ENCODE results near the gene ANK3.

DNA sequence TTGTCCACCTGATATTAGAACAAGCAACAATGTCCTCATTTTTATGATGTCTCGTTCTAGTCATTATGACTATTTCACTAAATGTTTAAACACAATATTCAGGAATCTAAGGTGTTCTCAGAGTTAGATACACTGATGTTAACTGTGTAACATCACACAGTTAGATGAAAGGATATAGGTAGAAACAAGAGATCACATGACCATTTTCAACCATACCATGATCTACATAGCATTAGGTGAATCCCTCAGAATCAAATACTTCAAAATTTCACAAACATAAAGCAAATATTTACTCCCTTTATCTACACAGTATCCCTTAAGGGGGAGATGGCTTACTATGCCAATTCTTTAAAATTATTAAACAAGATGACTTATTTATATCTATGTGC, 90.3 kb downstream of the ANK3 start:
- TF ChIP-seq, protein P1, sequence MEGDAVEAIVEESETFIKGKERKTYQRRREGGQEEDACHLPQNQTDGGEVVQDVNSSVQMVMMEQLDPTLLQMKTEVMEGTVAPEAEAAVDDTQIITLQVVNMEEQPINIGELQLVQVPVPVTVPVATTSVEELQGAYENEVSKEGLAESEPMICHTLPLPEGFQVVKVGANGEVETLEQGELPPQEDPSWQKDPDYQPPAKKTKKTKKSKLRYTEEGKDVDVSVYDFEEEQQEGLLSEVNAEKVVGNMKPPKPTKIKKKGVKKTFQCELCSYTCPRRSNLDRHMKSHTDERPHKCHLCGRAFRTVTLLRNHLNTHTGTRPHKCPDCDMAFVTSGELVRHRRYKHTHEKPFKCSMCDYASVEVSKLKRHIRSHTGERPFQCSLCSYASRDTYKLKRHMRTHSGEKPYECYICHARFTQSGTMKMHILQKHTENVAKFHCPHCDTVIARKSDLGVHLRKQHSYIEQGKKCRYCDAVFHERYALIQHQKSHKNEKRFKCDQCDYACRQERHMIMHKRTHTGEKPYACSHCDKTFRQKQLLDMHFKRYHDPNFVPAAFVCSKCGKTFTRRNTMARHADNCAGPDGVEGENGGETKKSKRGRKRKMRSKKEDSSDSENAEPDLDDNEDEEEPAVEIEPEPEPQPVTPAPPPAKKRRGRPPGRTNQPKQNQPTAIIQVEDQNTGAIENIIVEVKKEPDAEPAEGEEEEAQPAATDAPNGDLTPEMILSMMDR (IDR thresholded peaks at IDR 0.05 in 2 of 3, conservative IDR thresholded peaks at IDR 0.05 in 1 of 3; ENCODE audit: borderline replicate concordance in 1 of 3, insufficient read depth in 1 of 3, low read depth in 2 of 3, low read length in 2 of 3): no peak
- no peak for TF ChIP-seq ZNF274 (IDR thresholded peaks at IDR 0.05; ENCODE audit: low read depth, low read length)
- no peak for TF ChIP-seq CEBPB (IDR thresholded peaks at IDR 0.05; ENCODE audit: low read depth)
- TF ChIP-seq TCF7L2 (IDR thresholded peaks at IDR 0.05; ENCODE audit: borderline replicate concordance, extremely low read depth, insufficient read depth, insufficient read length): no peak
- TF ChIP-seq POLR2AphosphoS5 (IDR thresholded peaks at IDR 0.05; ENCODE audit: low read depth, low read length): no peak
- no peak for TF ChIP-seq POLR2A (IDR thresholded peaks at IDR 0.05; ENCODE audit: borderline replicate concordance, extremely low read depth, insufficient read depth, insufficient read length)
- TF ChIP-seq ZFX (IDR thresholded peaks at IDR 0.05): no peak
- TF ChIP-seq, protein P2, sequence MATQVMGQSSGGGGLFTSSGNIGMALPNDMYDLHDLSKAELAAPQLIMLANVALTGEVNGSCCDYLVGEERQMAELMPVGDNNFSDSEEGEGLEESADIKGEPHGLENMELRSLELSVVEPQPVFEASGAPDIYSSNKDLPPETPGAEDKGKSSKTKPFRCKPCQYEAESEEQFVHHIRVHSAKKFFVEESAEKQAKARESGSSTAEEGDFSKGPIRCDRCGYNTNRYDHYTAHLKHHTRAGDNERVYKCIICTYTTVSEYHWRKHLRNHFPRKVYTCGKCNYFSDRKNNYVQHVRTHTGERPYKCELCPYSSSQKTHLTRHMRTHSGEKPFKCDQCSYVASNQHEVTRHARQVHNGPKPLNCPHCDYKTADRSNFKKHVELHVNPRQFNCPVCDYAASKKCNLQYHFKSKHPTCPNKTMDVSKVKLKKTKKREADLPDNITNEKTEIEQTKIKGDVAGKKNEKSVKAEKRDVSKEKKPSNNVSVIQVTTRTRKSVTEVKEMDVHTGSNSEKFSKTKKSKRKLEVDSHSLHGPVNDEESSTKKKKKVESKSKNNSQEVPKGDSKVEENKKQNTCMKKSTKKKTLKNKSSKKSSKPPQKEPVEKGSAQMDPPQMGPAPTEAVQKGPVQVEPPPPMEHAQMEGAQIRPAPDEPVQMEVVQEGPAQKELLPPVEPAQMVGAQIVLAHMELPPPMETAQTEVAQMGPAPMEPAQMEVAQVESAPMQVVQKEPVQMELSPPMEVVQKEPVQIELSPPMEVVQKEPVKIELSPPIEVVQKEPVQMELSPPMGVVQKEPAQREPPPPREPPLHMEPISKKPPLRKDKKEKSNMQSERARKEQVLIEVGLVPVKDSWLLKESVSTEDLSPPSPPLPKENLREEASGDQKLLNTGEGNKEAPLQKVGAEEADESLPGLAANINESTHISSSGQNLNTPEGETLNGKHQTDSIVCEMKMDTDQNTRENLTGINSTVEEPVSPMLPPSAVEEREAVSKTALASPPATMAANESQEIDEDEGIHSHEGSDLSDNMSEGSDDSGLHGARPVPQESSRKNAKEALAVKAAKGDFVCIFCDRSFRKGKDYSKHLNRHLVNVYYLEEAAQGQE (IDR thresholded peaks at IDR 0.05; ENCODE audit: low read depth): no peak
- TF ChIP-seq JUND (IDR thresholded peaks at IDR 0.05): no peak
- TF ChIP-seq SP1 (IDR thresholded peaks at IDR 0.05; ENCODE audit: low read depth): no peak
- no peak for TF ChIP-seq ELF1 (IDR thresholded peaks at IDR 0.05; ENCODE audit: borderline replicate concordance, low read depth)
